ENCODE data around the gene TTC39A. TPM values are rescaled to one million over a fixed set of nuclear protein-coding genes. Genes with fewer than 3 reads are reported as not detected.
A peak's percentile ranks its signal among the peaks of the same experiment; 100 is the strongest.

The TTC39A gene
- total and polyA plus RNA-seq, 11 donors: 8.4 to 29.2 (median 23.2) TPM

GRCh38 chr1:51284487-51284954, 45.8 kb downstream of the TTC39A start:
- Histone ChIP-seq H3K36me3 (peaks cover 0 to 20% (median 0%) of the 10 kb centered on the region in 9 donors), H3K27ac (no peak overlapping the region), H3K9me3 (no peaks in the 10 kb centered on the region), H3K27me3 (no peaks in the 10 kb centered on the region), H3K4me3 (no peak overlapping the region), H3K4me1 (peaks cover 0 to 22% (median 9%) of the 10 kb centered on the region in 12 donors)
- peak in 4 of 5 donors; percentile 42 to 57 (median 50) for DNase-seq
- intact Hi-C loops (cut with DNase I): no loop called here
- TF ChIP-seq CTCF (IDR thresholded peaks at IDR 0.05) (no peak), POLR2A (IDR thresholded peaks at IDR 0.05) (no peak)
- ATAC-seq: peak; percentile 69 to 90 (median 80)

- Histone ChIP-seq H3K4me3 (no peak overlapping the region), H3K9me3 (no peaks in the 10 kb centered on the region), H3K27ac (no peak overlapping the region), H3K27me3 (no peaks in the 10 kb centered on the region), H3K36me3 (peaks cover 0 to 20% (median 0%) of the 10 kb centered on the region in 9 donors), H3K4me1 (peaks cover 0 to 22% (median 9%) of the 10 kb centered on the region in 12 donors)
- TF ChIP-seq POLR2A (IDR thresholded peaks at IDR 0.05) (no peak), CTCF (IDR thresholded peaks at IDR 0.05) (no peak)
- no peak for ATAC-seq
- peak in 1 of 5 donors; percentile 10 for DNase-seq
- 78 to 83% (median 80%) methylated on average over 5 of the region's 5 CpGs for WGBS, 4 donors
- intact Hi-C loops (cut with DNase I): no loop called here
These were observed 46.4 kb downstream of the TTC39A start for GRCh38 chr1:51283979-51284378.

DNA sequence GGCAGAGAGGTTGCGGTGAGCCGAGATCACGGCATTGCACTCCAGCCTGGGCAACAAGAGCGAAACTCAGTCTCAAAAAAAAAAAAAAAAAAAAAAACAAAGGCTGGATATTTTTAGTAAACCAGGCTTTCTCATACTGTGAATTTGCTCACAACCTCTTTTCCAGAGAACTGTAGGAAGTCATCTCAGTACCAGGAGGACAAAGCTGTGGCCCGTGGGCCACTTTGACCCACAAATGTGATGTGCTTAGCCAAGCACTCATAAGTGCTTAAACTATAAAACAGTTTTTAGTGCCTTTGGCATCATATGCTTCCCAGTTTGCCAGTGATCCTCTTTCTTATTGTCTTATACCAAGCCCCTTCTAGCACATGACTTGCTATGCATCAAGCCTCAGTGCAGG, 47.8 kb downstream of the TTC39A start:
- intact Hi-C loops (cut with DNase I): no loop called here
- H3K4me3 ChIP-seq: no peak overlapping the region

DNA sequence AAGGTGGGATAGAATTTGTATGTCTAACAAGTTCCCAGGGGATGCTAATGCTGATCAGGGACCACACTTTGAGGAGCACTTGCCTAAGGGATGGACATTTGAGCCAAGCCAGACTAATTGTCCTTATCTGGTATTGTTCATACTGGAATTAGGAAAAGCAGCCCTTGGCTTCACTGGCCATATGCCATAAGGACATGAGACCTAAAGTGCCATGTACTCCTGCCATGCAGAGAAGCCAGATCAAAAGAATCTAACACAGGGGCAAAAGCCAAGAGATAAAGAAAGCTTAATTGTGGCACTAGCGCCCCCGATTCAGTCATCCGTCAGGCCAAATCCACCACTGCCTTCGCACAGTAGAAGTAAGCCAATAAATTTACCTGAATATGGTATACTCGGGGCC, 48.6 kb downstream of the TTC39A start:
- intact Hi-C loops (cut with DNase I): no loop called here
- no peak for TF ChIP-seq POLR2A (IDR thresholded peaks at IDR 0.05)
- no peak for TF ChIP-seq CTCF (IDR thresholded peaks at IDR 0.05)
- no peak overlapping the region for H3K4me3 ChIP-seq
- ATAC-seq: no peak
- no peaks in the 10 kb centered on the region for H3K27me3 ChIP-seq
- WGBS, 4 donors: 70 to 78% (median 74%) methylated on average over 5 of the region's 5 CpGs
- H3K9me3 ChIP-seq: no peaks in the 10 kb centered on the region
- no peak overlapping the region for H3K27ac ChIP-seq
- peaks cover 0 to 22% (median 9%) of the 10 kb centered on the region in 12 donors for H3K4me1 ChIP-seq
- H3K36me3 ChIP-seq: peaks cover 0 to 6% (median 0%) of the 10 kb centered on the region in 9 donors
- DNase-seq: peak in 1 of 5 donors; percentile 10

More for the DNA sequence above, 47.8 kb downstream of the TTC39A start:
- peaks cover 0 to 22% (median 9%) of the 10 kb centered on the region in 12 donors for H3K4me1 ChIP-seq
- H3K9me3 ChIP-seq: no peaks in the 10 kb centered on the region
- TF ChIP-seq POLR2A (IDR thresholded peaks at IDR 0.05): no peak
- no peak for TF ChIP-seq CTCF (IDR thresholded peaks at IDR 0.05)
- H3K27ac ChIP-seq: no peak overlapping the region
- 78 to 86% (median 82%) methylated on average over 5 of the region's 5 CpGs for WGBS, 4 donors
- H3K36me3 ChIP-seq: peaks cover 0 to 8% (median 0%) of the 10 kb centered on the region in 9 donors
- H3K27me3 ChIP-seq: no peaks in the 10 kb centered on the region
- no peak for ATAC-seq
- DNase-seq: peak in 1 of 5 donors; percentile 1
